Neural progenitor cell (in vitro differentiated cells): Measurements from ENCODE around the gene SYNDIG1. TPM values are rescaled to one million over a fixed set of nuclear protein-coding genes. Genes with fewer than 3 reads are reported as not detected.

Source experiments
- DNase-seq: peaks from one replicate; pipeline ENCODE4 v3.0.0-alpha.2; 2016; ENCODE audit warnings: low spot score
- H2AFZ ChIP-seq: fragments of 200-600 bp; sonication (generic); replicated peaks from 2 replicates; pipeline ENCODE4 v1.6.1; 2016; ENCODE audit warnings: antibody characterized with exemption
- H3F3A ChIP-seq: fragments of 200-600 bp; sonication (generic); 2 replicates; pipeline ENCODE4 v1.6.1; 2016; ENCODE audit warnings: antibody characterized with exemption, low read depth
- H3K27ac ChIP-seq: fragments of 200-600 bp; sonication (generic); 2 replicates; pipeline ENCODE4 v1.5.1; 2016; ENCODE audit warnings: mild to moderate bottlenecking
- H3K27me3 ChIP-seq: fragments of 200-600 bp; sonication (generic); 2 replicates; pipeline ENCODE4 v1.6.1; 2016; ENCODE audit warnings: mild to moderate bottlenecking, moderate library complexity
- H3K36me3 ChIP-seq: fragments of 200-600 bp; sonication (generic); 2 replicates; pipeline ENCODE4 v1.5.1; 2016
- H3K4me1 ChIP-seq: fragments of 200-600 bp; sonication (generic); 2 replicates; pipeline ENCODE4 v1.6.1; 2016; ENCODE audit warnings: mixed run types
- H3K4me2 ChIP-seq: fragments of 200-600 bp; sonication (generic); 2 replicates; pipeline ENCODE4 v1.6.1; 2016
- H3K4me3 ChIP-seq: fragments of 200-600 bp; sonication (generic); 2 replicates; pipeline ENCODE4 v1.5.1; 2016
- H3K79me2 ChIP-seq: fragments of 200-600 bp; sonication (generic); 2 replicates; pipeline ENCODE4 v1.6.1; 2016; ENCODE audit warnings: low read depth
- H3K9ac ChIP-seq: fragments of 200-600 bp; sonication (generic); 2 replicates; pipeline ENCODE4 v1.6.1; 2016
- H3K9me3 ChIP-seq: fragments of 200-600 bp; sonication (generic); 2 replicates; pipeline ENCODE4 v1.5.1; 2016; ENCODE audit warnings: low read depth
- H4K20me1 ChIP-seq: fragments of 200-600 bp; sonication (generic); 2 replicates; pipeline ENCODE4 v1.6.1; 2016; ENCODE audit warnings: low read depth
- H3K27ac Mint-ChIP-seq: 3 replicates; pipeline ENCODE4 v1.8.0; 2021; ENCODE audit warnings: mixed read lengths
- H3K27me3 Mint-ChIP-seq: 2 replicates; pipeline ENCODE4 v1.8.0; 2022; ENCODE audit warnings: low read depth, mild to moderate bottlenecking, inconsistent platforms, moderate library complexity, mixed read lengths; ENCODE audit not compliant: insufficient read depth
- H3K36me3 Mint-ChIP-seq: 3 replicates; pipeline ENCODE4 v1.8.0; 2021; ENCODE audit warnings: mixed read lengths
- H3K4me1 Mint-ChIP-seq: 3 replicates; pipeline ENCODE4 v1.8.0; 2021; ENCODE audit warnings: mixed read lengths
- H3K4me3 Mint-ChIP-seq: 3 replicates; pipeline ENCODE4 v1.8.0; 2021; ENCODE audit warnings: mild to moderate bottlenecking, moderate library complexity, mixed read lengths
- H3K9me3 Mint-ChIP-seq: 3 replicates; pipeline ENCODE4 v1.8.0; 2020; ENCODE audit warnings: mixed read lengths
- CTCF ChIP-seq: fragments of 200-600 bp; sonication (generic); IDR thresholded peaks from 2 replicates; pipeline ENCODE4 v1.5.1; 2017; ENCODE audit warnings: antibody characterized with exemption, mild to moderate bottlenecking
- EZH2 ChIP-seq: fragments of 200-600 bp; sonication (generic); IDR thresholded peaks from 2 replicates; pipeline ENCODE4 v1.6.1; 2017; ENCODE audit warnings: antibody characterized with exemption, mild to moderate bottlenecking, moderate library complexity
- EZH2phosphoT487 ChIP-seq: fragments of 200-600 bp; sonication (generic); IDR thresholded peaks from 2 replicates; pipeline ENCODE4 v1.6.1; 2017; ENCODE audit warnings: antibody characterized with exemption
- total RNA-seq: library from RNA; depleted of rRNA; stranded (reverse); fragments of >200 nt; gene quantifications from 2 replicates; pipeline ENCODE4 v1.2.3, GENCODE V29; 2015; ENCODE audit warnings: low replicate concordance

SYNDIG1 gene
- total RNA-seq, 1 donor from 2014 or later: 1.0 TPM

- Histone ChIP-seq H2AFZ (no peak overlapping the region), H3K79me2 (no peaks in the 10 kb centered on the region), H3K27me3 (no peaks in the 10 kb centered on the region), H4K20me1 (no peaks in the 10 kb centered on the region), H3K9ac (no peak overlapping the region), H3F3A (no peaks in the 10 kb centered on the region), H3K27ac (no peak overlapping the region), H3K4me1 (no peaks in the 10 kb centered on the region), H3K9me3 (no peaks in the 10 kb centered on the region), H3K4me3 (no peak overlapping the region), H3K36me3 (no peaks in the 10 kb centered on the region), H3K4me2 (no peak overlapping the region)
- H3K36me3 Mint-ChIP-seq: no peaks in the 10 kb centered on the region
- TF ChIP-seq CTCF (no peak), EZH2 (no peak), EZH2phosphoT487 (no peak)
- DNase-seq: no peak
- H3K4me1 Mint-ChIP-seq: peaks cover 8% of the 10 kb centered on the region
- H3K4me3 Mint-ChIP-seq: no peak overlapping the region
- H3K9me3 Mint-ChIP-seq: no peaks in the 10 kb centered on the region
- H3K27me3 Mint-ChIP-seq: peaks cover 3% of the 10 kb centered on the region
- H3K27ac Mint-ChIP-seq: no peak overlapping the region
Measured at GRCh38 chr20:24702501-24703283, 233.3 kb downstream of the SYNDIG1 start.

GRCh38 chr20:24703284-24703610 lies 233.8 kb downstream of the SYNDIG1 start:
- H3K27me3 ChIP-seq: no peaks in the 10 kb centered on the region
- H3K4me2 ChIP-seq: no peak overlapping the region
- H3F3A ChIP-seq: no peaks in the 10 kb centered on the region
- DNase-seq: no peak
- H3K4me1 ChIP-seq: no peaks in the 10 kb centered on the region
- no peak overlapping the region for H2AFZ ChIP-seq
- H3K36me3 ChIP-seq: no peaks in the 10 kb centered on the region
- Mint-ChIP-seq H3K9me3 (no peaks in the 10 kb centered on the region), H3K4me3 (no peak overlapping the region), H3K4me1 (peaks cover 2% of the 10 kb centered on the region), H3K27ac (no peak overlapping the region), H3K27me3 (peaks cover 2% of the 10 kb centered on the region), H3K36me3 (no peaks in the 10 kb centered on the region)
- H3K79me2 ChIP-seq: no peaks in the 10 kb centered on the region
- no peaks in the 10 kb centered on the region for H4K20me1 ChIP-seq
- H3K27ac ChIP-seq: no peak overlapping the region
- TF ChIP-seq CTCF (no peak), EZH2 (no peak), EZH2phosphoT487 (no peak)
- no peak overlapping the region for H3K4me3 ChIP-seq
- H3K9ac ChIP-seq: no peak overlapping the region
- H3K9me3 ChIP-seq: no peaks in the 10 kb centered on the region

DNA sequence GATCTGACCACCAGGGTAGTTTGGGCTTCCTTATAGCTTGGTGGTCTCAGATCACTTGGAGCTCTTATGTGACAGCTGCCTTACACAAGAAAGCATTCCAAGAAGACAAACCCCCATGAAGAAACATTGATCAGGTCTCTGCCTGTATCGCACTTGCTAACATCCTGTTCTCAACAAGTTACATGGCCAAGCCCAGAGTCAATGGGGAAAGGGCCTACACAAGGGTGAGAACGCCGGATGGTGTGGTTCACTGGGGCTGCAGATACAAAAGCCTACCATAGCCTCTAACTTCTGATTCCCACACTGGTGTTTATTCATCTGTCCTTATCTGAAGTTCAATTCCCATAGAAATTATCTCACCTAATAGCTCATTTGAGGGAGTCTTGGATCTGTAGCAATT lies 235.5 kb downstream of the SYNDIG1 start:
- H3K27ac ChIP-seq: no peak overlapping the region
- DNase-seq: no peak
- H3K9me3 ChIP-seq: no peaks in the 10 kb centered on the region
- no peak overlapping the region for H3K4me3 ChIP-seq
- TF ChIP-seq CTCF (no peak), EZH2phosphoT487 (no peak), EZH2 (no peak)
- Mint-ChIP-seq H3K4me1 (peaks cover 10% of the 10 kb centered on the region), H3K4me3 (no peak overlapping the region), H3K27ac (no peak overlapping the region), H3K36me3 (no peaks in the 10 kb centered on the region), H3K27me3 (peaks cover 5% of the 10 kb centered on the region), H3K9me3 (no peaks in the 10 kb centered on the region)
- H3K9ac ChIP-seq: no peak overlapping the region
- H3K79me2 ChIP-seq: no peaks in the 10 kb centered on the region
- H4K20me1 ChIP-seq: no peaks in the 10 kb centered on the region
- H3F3A ChIP-seq: peaks cover 7% of the 10 kb centered on the region
- peaks cover 13% of the 10 kb centered on the region for H3K4me1 ChIP-seq
- H3K4me2 ChIP-seq: no peak overlapping the region
- H2AFZ ChIP-seq: no peak overlapping the region
- H3K27me3 ChIP-seq: no peaks in the 10 kb centered on the region
- H3K36me3 ChIP-seq: no peaks in the 10 kb centered on the region
